Liver (tissue), 9 donors: ENCODE data around the gene USP16. TPM values are rescaled to one million over a fixed set of nuclear protein-coding genes. Genes with fewer than 3 reads are reported as not detected.

Source experiments
- DNase-seq: peaks from one replicate; pipeline ENCODE4 v3.0.0-alpha.2; 2017; ENCODE audit warnings: low spot score
- H3K27ac ChIP-seq, 2 donors: one replicate each; pipeline ENCODE4 v1.7.0; 2013; ENCODE audit warnings: inconsistent platforms in 2 of 2, low read length in 2 of 2, control low read depth in 1 of 2, low read depth in 1 of 2, mild to moderate bottlenecking in 1 of 2
- H3K27me3 ChIP-seq, 4 donors: one replicate each; pipeline versions ENCODE4 v1.6.1 to v1.7.0; 2013; ENCODE audit warnings: low read length in 3 of 4, inconsistent platforms in 1 of 4, mild to moderate bottlenecking in 1 of 4, moderate library complexity in 1 of 4; ENCODE audit not compliant: control insufficient read depth in 4 of 4, insufficient read depth in 4 of 4
- H3K36me3 ChIP-seq, 4 donors: one replicate each; pipeline versions ENCODE4 v1.6.1 to v1.7.0; 2013; ENCODE audit warnings: low read length in 3 of 4, mild to moderate bottlenecking in 3 of 4, low read depth in 1 of 4, moderate library complexity in 1 of 4; ENCODE audit not compliant: control insufficient read depth in 4 of 4, insufficient read depth in 3 of 4
- H3K4me1 ChIP-seq, 4 donors: one replicate each; pipeline versions ENCODE4 v1.6.1 to v1.7.0; 2013; ENCODE audit warnings: low read length in 3 of 4, mild to moderate bottlenecking in 3 of 4, moderate library complexity in 1 of 4; ENCODE audit not compliant: control insufficient read depth in 4 of 4, insufficient read depth in 4 of 4
- H3K4me3 ChIP-seq, 3 donors: one replicate each; pipeline versions ENCODE4 v1.6.1 to v1.7.0; 2013; ENCODE audit warnings: low read length in 3 of 3, control low read depth in 1 of 3, low read depth in 1 of 3, mild to moderate bottlenecking in 1 of 3
- H3K9ac ChIP-seq, 2 donors: one replicate each; pipeline ENCODE4 v1.7.0; 2013; ENCODE audit warnings: low read length in 2 of 2, mild to moderate bottlenecking in 2 of 2, moderate library complexity in 2 of 2, control low read depth in 1 of 2, low read depth in 1 of 2
- H3K9me3 ChIP-seq, 4 donors: one replicate each; pipeline versions ENCODE4 v1.6.1 to v1.7.0; 2013; ENCODE audit warnings: low read length in 3 of 4; ENCODE audit not compliant: control insufficient read depth in 4 of 4
- ATF3 ChIP-seq: IDR thresholded peaks from 2 replicates; pipeline ENCODE4 v1.6.1; 2016; ENCODE audit warnings: antibody characterized with exemption
- CTCF ChIP-seq: fragments of 150-350 bp; IDR thresholded peaks from 2 replicates; pipeline ENCODE4 v1.5.1; 2017; ENCODE audit warnings: improper control_type of control experiment, low read depth, low read length; ENCODE audit not compliant: missing input control
- EGR1 ChIP-seq, 2 donors: IDR thresholded peaks; 2 replicates each; pipeline ENCODE4 v1.6.1; 2016 to 2018; ENCODE audit warnings: antibody characterized with exemption in 2 of 2, low read depth in 2 of 2
- FOXA2 ChIP-seq: IDR thresholded peaks from 2 replicates; pipeline ENCODE4 v1.6.1; 2016; ENCODE audit warnings: antibody characterized with exemption
- GABPA ChIP-seq, 2 donors: IDR thresholded peaks in 1 of 2; conservative IDR thresholded peaks in 1 of 2; 2 replicates each; pipeline ENCODE4 v1.6.1; 2016; ENCODE audit warnings: antibody characterized with exemption in 2 of 2, mild to moderate bottlenecking in 1 of 2, moderate library complexity in 1 of 2
- HNF4A ChIP-seq, 2 donors: conservative IDR thresholded peaks; 2 replicates each; pipeline ENCODE4 v1.6.1; 2016; ENCODE audit warnings: antibody characterized with exemption in 2 of 2, mild to moderate bottlenecking in 2 of 2
- JUND ChIP-seq, 2 donors: IDR thresholded peaks; 2 replicates each; pipeline ENCODE4 v1.6.1; 2016; ENCODE audit warnings: antibody characterized with exemption in 2 of 2
- MAX ChIP-seq: IDR thresholded peaks from 2 replicates; pipeline ENCODE4 v1.6.1; 2016; ENCODE audit warnings: antibody characterized with exemption
- NR2F2 ChIP-seq: IDR thresholded peaks from 2 replicates; pipeline ENCODE4 v1.6.1; 2016; ENCODE audit warnings: antibody characterized with exemption
- RAD21 ChIP-seq, 2 donors: IDR thresholded peaks; 2 replicates each; pipeline ENCODE4 v1.6.1; 2016; ENCODE audit warnings: antibody characterized with exemption in 2 of 2, mild to moderate bottlenecking in 2 of 2
- RXRA ChIP-seq, 2 donors: IDR thresholded peaks; 2 replicates each; pipeline ENCODE4 v1.6.1; 2017 to 2018; ENCODE audit warnings: antibody characterized with exemption in 2 of 2, mild to moderate bottlenecking in 1 of 2
- SP1 ChIP-seq: IDR thresholded peaks from 2 replicates; pipeline ENCODE4 v1.6.1; 2018; ENCODE audit warnings: antibody characterized with exemption, mild to moderate bottlenecking
- TAF1 ChIP-seq: conservative IDR thresholded peaks from 2 replicates; pipeline ENCODE4 v1.6.1; 2016; ENCODE audit warnings: antibody characterized with exemption, mild to moderate bottlenecking
- YY1 ChIP-seq: IDR thresholded peaks from 2 replicates; pipeline ENCODE4 v1.6.1; 2016; ENCODE audit warnings: antibody characterized with exemption, mild to moderate bottlenecking
- ZBTB33 ChIP-seq: IDR thresholded peaks from 2 replicates; pipeline ENCODE4 v1.6.1; 2016; ENCODE audit warnings: antibody characterized with exemption
- WGBS: extraction: QIAGEN DNeasy Blood & Tissue Kit; methylation state at CpG from one replicate; pipeline ENCODE4 v1.1.7; 2013; 5-methylcytosine and 5-hydroxymethylcytosine counted together
- polyA plus RNA-seq, 2 donors: library from polyadenylated mRNA; stranded (reverse) in 1 of 2; unstranded in 1 of 2; fragments of 200-250 nt in 1 of 2; fragments of >200 nt in 1 of 2; fragmentation: Nextera tagmentation in 1 of 2; extraction: Ambion mirVana in 1 of 2; gene quantifications; one replicate each; pipeline versions ENCODE4 v1.2.1 to v1.2.3, GENCODE V29; 2013 to 2015
- total RNA-seq, 2 donors: library from RNA; depleted of rRNA; stranded (reverse); fragments of >200 nt; gene quantifications; one replicate each; pipeline ENCODE4 v1.2.3, GENCODE V29; 2014
- donor health status: healthy.
- donor health status: healthy.
- donor health status: healthy.
- donor health status: healthy.
- donor health status: healthy.

Gene USP16
- total and polyA plus RNA-seq, 4 donors, result 13.3 to 45.3 (median 18.1) TPM

GRCh38 chr21:29077651-29078090 lies 53.2 kb downstream of the USP16 start (continued):
- TF ChIP-seq CTCF, result no peak

- 74% methylated on average over 8 of the region's 8 CpGs for WGBS
- Histone ChIP-seq H3K27me3 (no peaks in the 10 kb centered on the region), H3K4me3 (no peak overlapping the region), H3K9ac (no peak overlapping the region), H3K9me3 (no peaks in the 10 kb centered on the region), H3K4me1 (peaks cover 0 to 6% (median 3%) of the 10 kb centered on the region in 4 donors), H3K27ac (no peak overlapping the region), H3K36me3 (no peaks in the 10 kb centered on the region)
- no peak for DNase-seq
- TF ChIP-seq YY1 (no peak), TAF1 (no peak), JUND (IDR thresholded peaks at IDR 0.05) (no peak), HNF4A (conservative IDR thresholded peaks at IDR 0.05) (no peak), ATF3 (no peak), ZBTB33 (no peak)
Measured at GRCh38 chr21:29078869-29079767, 54.6 kb downstream of the USP16 start.

GRCh38 chr21:29080454-29080941 lies 56.0 kb downstream of the USP16 start:
- H3K4me1 ChIP-seq, result peaks cover 0 to 5% (median 2%) of the 10 kb centered on the region in 4 donors
- H3K4me3 ChIP-seq, result no peak overlapping the region
- no peaks in the 10 kb centered on the region for H3K9me3 ChIP-seq
- no peaks in the 10 kb centered on the region for H3K36me3 ChIP-seq
- no peak for TF ChIP-seq MAX
- TF ChIP-seq NR2F2, result no peak
- no peak for TF ChIP-seq SP1
- TF ChIP-seq GABPA (IDR thresholded peaks at IDR 0.05 in 1 of 2, conservative IDR thresholded peaks at IDR 0.05 in 1 of 2), result no peak
- no peak for TF ChIP-seq EGR1 (IDR thresholded peaks at IDR 0.05; ENCODE audit: low read depth in 2 of 2)
- TF ChIP-seq ZBTB33, result no peak
- TF ChIP-seq RXRA (IDR thresholded peaks at IDR 0.05), result no peak
- TF ChIP-seq RAD21 (IDR thresholded peaks at IDR 0.05), result no peak
- TF ChIP-seq JUND (IDR thresholded peaks at IDR 0.05), result no peak
- TF ChIP-seq FOXA2, result no peak
- no peak for TF ChIP-seq HNF4A (conservative IDR thresholded peaks at IDR 0.05)
- TF ChIP-seq TAF1, result no peak
- no peak for TF ChIP-seq CTCF
- WGBS, result 52% methylated on average over 6 of the region's 6 CpGs
- H3K27ac ChIP-seq, result peak overlapping the region in 1 of 2 donors; percentile 19
- H3K27me3 ChIP-seq, result no peaks in the 10 kb centered on the region
- DNase-seq, result no peak
- no peak overlapping the region for H3K9ac ChIP-seq
